HepG2 (cell line): Measurements from ENCODE around the gene SGF29.
"Not testable (repeated sequence)": the region's sequence is repeated elsewhere in the genome, so short reads cannot be mapped to it uniquely, and the experiment has no call there.

Experiments used
- FOXP1 ChIP-seq, 2 experiments: fragments of 450-650 bp in 1 of 2; IDR thresholded peaks; 2 replicates each; pipeline ENCODE4 v1.6.1; 2017 to 2018; ENCODE audit warnings: antibody characterized with exemption in 1 of 2
- NCOA5 ChIP-seq: sonication (generic); formaldehyde crosslinking; IDR thresholded peaks from 2 replicates; pipeline ENCODE4 v1.4.0; 2020; ENCODE audit warnings: missing genetic modification reagents
- POLR2A ChIP-seq, 2 experiments: IDR thresholded peaks; 2 replicates each; pipeline ENCODE4 v1.6.1; 2011; ENCODE audit warnings: low read depth in 2 of 2, low read length in 2 of 2, mild to moderate bottlenecking in 1 of 2, moderate library complexity in 1 of 2; ENCODE audit not compliant: insufficient read depth in 1 of 2
- POLR2AphosphoS5 ChIP-seq: IDR thresholded peaks from 2 replicates; pipeline ENCODE4 v1.6.1; 2012; ENCODE audit warnings: low read depth, low read length
- ZNF296 ChIP-seq: sonication (generic); formaldehyde crosslinking; conservative IDR thresholded peaks from 2 replicates; pipeline ENCODE4 v1.5.0; 2020; ENCODE audit warnings: mild to moderate bottlenecking, missing genetic modification reagents

DNA sequence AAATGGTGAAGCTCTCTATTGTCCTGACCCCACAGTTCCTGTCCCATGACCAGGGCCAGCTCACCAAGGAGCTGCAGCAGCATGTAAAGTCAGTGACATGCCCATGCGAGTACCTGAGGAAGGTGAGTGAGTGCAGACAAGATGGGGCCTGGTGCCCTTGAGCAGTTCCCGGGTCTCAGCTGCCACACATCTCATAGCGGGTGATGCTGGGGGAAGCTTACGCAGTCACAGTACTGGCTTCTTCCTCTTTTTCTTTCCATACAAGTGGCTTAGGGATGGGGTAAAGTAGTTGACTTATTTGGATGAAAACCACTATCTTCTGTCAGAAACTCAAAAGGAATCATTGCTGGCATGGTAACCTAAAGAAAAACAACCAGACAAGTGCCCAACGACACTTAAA lies 84.6 kb downstream of the SGF29 start:
- not testable (repeated sequence) for TF ChIP-seq FOXP1 (IDR thresholded peaks at IDR 0.05); FOXP1 (CRISPR knock-in tag; IDR thresholded peaks at IDR 0.05); POLR2A (IDR thresholded peaks at IDR 0.05; ENCODE audit: insufficient read depth in 1 of 2, low read depth in 2 of 2, low read length in 2 of 2); ZNF296; NCOA5 (CRISPR knock-in tag); POLR2AphosphoS5
